H1 (cell line): ENCODE results near the gene ARMC9.

ENCODE experiments used
- CEBPB ChIP-seq: IDR thresholded peaks from 2 replicates; pipeline ENCODE4 v1.6.1; 2012; ENCODE audit warnings: low read depth, low read length
- CHD2 ChIP-seq: IDR thresholded peaks from 2 replicates; pipeline ENCODE4 v1.6.1; 2012; ENCODE audit warnings: low read length, improper control_type of control experiment
- CTCF ChIP-seq, 3 experiments: IDR thresholded peaks; 1 replicate in 2 of 3; 2 replicates in 1 of 3; pipeline versions ENCODE4 v1.5.1 to v1.6.1; 2011; ENCODE audit warnings: low read length in 3 of 3, mild to moderate bottlenecking in 3 of 3, inconsistent platforms in 2 of 3, low read depth in 1 of 3, moderate library complexity in 1 of 3; ENCODE audit not compliant: insufficient read depth in 1 of 3; ENCODE audit errors: control extremely low read depth in 1 of 3
- EZH2 ChIP-seq: fragments of 200-600 bp; sonication (generic); IDR thresholded peaks from 2 replicates; pipeline ENCODE4 v1.7.1; 2012; ENCODE audit warnings: low read depth, mild to moderate bottlenecking, moderate library complexity, low read length, inconsistent platforms; ENCODE audit not compliant: severe bottlenecking
- HDAC2 ChIP-seq, 2 experiments: fragments of 300-600 bp in 1 of 2; sonication (generic) in 1 of 2; IDR thresholded peaks; 2 replicates each; pipeline ENCODE4 v1.6.1; 2011 to 2012; ENCODE audit warnings: low read depth in 2 of 2, low read length in 2 of 2, mild to moderate bottlenecking in 2 of 2, moderate library complexity in 2 of 2, borderline replicate concordance in 1 of 2, inconsistent platforms in 1 of 2
- PHF8 ChIP-seq: fragments of 200-600 bp; sonication (generic); conservative IDR thresholded peaks from 2 replicates; pipeline ENCODE4 v1.7.1; 2012; ENCODE audit warnings: low read depth, mild to moderate bottlenecking, inconsistent platforms, low read length, moderate library complexity
- POLR2A ChIP-seq, 2 experiments: IDR thresholded peaks; 1 replicate in 1 of 2; 2 replicates in 1 of 2; pipeline ENCODE4 v1.6.1; 2011; ENCODE audit warnings: low read depth in 2 of 2, low read length in 2 of 2, mild to moderate bottlenecking in 2 of 2; ENCODE audit errors: control extremely low read depth in 1 of 2
- POLR2AphosphoS5 ChIP-seq: IDR thresholded peaks from 2 replicates; pipeline ENCODE4 v1.6.1; 2011; ENCODE audit warnings: low read depth, low read length
- RFX5 ChIP-seq: IDR thresholded peaks from 2 replicates; pipeline ENCODE4 v1.6.1; 2011; ENCODE audit warnings: low read depth, low read length, improper control_type of control experiment, borderline replicate concordance
- RXRA ChIP-seq: IDR thresholded peaks from 2 replicates; pipeline ENCODE4 v1.6.1; 2011; ENCODE audit warnings: low read depth, mild to moderate bottlenecking, low read length, moderate library complexity; ENCODE audit not compliant: insufficient read depth
- SIN3A ChIP-seq, 2 experiments: IDR thresholded peaks in 1 of 2; conservative IDR thresholded peaks in 1 of 2; 2 replicates each; pipeline ENCODE4 v1.6.1; 2011 to 2012; ENCODE audit warnings: low read length in 2 of 2, improper control_type of control experiment in 1 of 2, low read depth in 1 of 2, mild to moderate bottlenecking in 1 of 2

- no peak for TF ChIP-seq HDAC2 (IDR thresholded peaks at IDR 0.05; ENCODE audit: borderline replicate concordance in 1 of 2, low read depth in 2 of 2, low read length in 2 of 2)
- TF ChIP-seq POLR2A (IDR thresholded peaks at IDR 0.05; ENCODE audit: control extremely low read depth in 1 of 2, low read depth in 2 of 2, low read length in 2 of 2), result no peak
- no peak for TF ChIP-seq CTCF (IDR thresholded peaks at IDR 0.05; ENCODE audit: control extremely low read depth in 1 of 3, insufficient read depth in 1 of 3, low read depth in 1 of 3, low read length in 3 of 3)
- TF ChIP-seq EZH2, result no peak
- TF ChIP-seq CEBPB, result no peak
- TF ChIP-seq CHD2, result no peak
- no peak for TF ChIP-seq RFX5
- no peak for TF ChIP-seq POLR2AphosphoS5
- TF ChIP-seq SIN3A (conservative IDR thresholded peaks at IDR 0.05 in 1 of 2, IDR thresholded peaks at IDR 0.05 in 1 of 2; ENCODE audit: low read depth in 1 of 2, low read length in 2 of 2), result no peak
- TF ChIP-seq RXRA, result no peak
- no peak for TF ChIP-seq PHF8
Measured at GRCh38 chr2:231213931-231214642, 15.7 kb downstream of the ARMC9 start.
